GM21717 (cell line): Measurements from ENCODE around the gene GORAB.

Source experiments
- ATAC-seq: cut with Tn5 transposase; IDR thresholded peaks from one replicate; pipeline ENCODE4 v1.9.1; 2021; ENCODE audit warnings: mild to moderate bottlenecking, moderate library complexity; ENCODE audit not compliant: unreplicated experiment

The GORAB gene

DNA sequence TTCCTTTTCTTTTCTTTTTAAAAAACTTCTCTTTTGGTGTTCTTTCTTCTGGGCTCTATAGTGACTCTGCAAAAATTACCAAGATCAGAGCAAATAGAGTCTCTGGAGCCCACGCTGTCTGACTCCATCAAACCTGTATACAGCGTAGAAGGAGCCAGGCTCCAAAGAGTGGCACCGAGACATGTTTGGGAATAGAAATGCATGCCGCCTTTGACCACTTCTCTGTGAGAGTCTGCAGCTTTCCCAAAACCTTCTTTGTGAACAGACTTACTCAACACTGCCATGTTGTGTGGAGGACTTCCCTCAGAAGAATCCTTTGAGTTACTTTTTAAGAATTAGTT is 55.3 kb downstream of the GORAB start:
- ATAC-seq: no peak

DNA sequence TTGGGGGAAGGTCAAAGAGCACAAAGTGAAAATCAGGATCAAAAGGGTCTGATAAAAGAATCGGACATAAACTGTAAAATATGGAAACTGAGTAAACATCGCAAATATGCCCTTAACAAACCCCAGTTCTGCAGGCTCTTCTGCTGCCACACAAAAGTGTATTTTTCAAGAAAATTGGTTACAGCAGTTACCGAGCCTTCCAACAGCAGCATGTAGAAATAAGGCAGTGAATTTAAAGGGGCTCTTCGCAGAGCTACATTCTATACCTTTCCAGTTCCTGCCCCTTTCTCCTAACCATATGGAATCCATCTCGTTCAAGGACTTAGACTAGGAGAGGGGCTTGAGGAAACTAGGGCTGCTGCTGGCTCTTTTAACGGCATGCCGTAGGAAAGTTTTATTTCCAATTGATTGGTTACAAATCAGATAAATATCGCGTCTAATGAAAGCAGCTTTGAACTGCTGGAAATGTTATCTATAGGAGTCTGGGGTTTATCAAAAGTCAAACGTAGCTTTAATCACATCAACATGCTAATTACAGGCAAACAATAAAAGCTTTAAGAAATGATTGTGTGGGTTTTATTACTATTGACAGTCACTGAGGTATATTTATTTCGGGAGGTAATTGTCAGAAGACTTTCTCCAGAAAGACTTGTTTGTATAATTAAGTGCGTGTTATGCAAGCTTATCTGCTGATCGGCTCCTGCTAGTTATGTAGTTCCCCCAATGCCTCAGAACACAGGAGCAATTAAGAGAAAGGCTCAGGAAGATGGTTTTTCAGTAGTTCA is 59.1 kb downstream of the GORAB start:
- ATAC-seq: no peak

DNA sequence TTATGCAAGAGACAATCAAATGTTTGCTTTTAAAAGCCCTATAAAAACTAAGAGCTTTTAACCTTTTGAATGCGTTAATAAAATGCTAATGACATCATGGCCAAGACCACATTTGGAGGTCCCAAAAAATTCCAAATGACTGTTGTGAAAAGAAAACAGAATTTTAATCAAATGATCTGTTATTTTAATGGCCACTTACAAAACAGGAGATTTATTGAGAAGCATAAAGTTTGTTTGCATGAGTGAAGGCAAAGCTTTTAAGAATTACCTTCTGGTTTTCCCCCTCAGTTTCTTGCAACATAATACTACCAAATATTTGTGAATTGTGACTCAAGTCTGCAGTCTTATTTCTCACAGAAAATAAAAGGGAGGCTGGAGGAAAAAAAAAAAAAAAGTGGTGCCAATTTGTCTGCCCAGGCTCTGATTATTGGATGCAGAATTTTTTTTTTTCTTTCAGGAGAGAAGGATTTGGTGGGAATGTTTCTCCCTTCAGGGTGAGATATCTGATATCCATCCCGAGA is 60.7 kb downstream of the GORAB start:
- ATAC-seq: no peak

DNA sequence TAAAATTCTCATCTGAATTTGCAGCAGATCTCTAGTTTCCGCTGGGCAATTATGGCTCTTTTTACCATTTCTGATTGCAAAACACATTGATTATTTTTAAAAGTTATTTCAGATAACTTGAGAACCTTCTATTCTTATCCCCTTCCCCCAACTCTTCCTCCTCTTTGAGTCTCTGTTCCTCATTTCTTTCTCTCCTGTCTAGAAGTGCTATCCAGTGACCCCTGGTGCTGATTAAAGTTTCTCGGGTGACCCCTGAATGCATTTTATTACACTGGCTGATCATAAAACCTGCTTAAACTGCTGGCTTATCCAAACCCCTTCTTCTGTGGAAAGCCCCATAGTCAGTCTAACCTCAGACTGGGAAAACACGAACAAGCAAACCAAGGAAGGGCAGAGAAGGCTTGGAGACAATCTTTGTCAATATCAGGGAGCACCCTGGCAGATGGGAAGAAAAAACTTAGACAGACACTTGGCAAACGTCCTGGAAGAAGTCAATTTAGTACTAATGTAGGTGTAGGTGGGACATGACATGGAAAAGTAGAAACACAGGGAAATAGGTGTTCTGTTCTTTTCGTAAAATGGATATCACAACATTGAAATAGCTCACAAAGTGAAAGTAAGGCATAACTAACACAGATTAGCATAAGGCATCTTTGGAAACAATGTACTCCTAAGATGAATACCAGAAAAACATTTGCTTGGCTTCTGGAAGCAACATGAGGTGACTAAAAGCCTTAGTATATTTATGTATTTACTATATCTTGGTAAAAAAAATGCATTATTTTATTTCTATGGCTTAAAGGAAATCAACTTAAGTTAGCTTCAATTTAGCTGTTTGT is 61.4 kb downstream of the GORAB start:
- ATAC-seq: no peak

DNA sequence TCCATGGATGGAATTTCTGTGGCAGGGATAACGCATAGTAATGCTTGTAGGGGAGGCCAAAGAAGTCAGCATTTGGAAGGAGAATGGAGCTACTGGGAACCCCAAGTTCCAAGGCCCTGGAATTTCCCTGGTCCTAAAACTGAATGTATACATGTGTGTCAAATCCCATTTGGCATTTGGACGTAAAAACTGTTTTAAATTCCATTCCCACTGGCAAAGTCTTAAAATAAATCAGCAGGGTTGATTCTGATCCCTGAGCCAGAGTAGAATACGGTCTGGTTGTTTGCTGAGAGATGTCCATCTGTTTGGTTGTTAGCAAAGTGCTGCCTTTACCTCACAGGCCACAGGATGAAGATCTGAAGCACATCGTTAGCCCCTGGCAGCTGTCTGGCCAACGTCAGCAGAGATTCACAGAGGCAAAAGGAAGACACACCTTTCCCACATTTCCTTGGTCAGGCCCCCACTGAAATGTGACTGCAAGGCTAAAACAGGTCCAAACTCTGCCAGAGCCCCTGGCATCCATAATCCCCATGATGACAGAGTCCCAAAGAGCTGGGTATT is 62.2 kb downstream of the GORAB start:
- no peak for ATAC-seq

DNA sequence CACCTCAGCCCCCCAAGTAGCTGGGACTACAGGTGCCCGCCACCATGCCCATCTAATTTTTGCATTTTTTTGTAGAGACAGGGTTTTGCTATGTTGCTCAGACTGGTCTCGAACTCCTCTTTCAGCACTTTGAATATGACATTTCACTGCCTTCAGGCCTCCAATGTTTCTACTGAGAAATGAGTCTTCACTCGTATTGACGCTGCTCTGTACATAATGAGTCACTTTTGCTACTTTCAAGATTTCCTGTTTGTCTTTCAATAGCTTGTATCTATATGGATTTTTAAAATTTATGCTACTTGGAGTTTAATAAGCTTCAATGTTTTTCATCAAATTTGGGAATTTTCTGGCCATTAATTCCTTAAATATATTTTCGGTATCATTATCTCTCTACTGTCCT is 64.7 kb downstream of the GORAB start:
- no peak for ATAC-seq

DNA sequence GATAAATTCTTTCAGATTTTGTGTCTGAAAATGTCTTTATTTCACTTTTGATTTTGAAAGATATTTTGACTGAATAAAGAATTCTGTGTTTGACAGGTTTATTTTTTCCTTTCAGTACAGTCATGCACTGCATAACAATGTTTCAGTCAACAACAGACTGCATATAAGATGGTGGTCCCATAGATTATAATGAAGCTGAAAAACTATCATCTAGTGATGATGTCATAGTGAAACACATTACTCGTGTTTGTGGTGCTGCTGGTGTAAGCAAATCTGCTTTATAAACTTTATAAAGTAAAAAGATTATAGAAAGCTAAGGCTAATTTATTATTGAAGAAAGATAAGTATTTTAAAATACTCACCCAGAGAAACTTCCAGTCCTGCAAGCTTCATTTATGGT is 66.7 kb downstream of the GORAB start:
- ATAC-seq: no peak

DNA sequence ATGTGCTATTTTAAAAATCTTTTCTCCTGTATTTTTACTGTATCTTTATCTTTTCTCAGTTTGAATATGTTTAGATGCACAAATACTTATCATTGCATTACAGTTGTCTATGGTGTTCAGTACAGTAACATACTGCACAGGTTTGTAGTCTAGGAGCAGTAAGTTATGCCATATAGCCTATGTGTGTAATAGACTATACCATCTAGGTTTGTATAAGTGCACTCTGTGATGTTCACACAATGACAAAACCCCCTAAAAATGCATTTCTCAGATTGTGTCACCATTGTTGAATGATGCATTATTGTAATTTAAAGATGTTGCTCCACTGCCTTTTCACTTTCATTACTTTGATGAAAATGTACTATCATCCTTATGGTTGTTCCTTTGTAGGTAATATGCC is 67.1 kb downstream of the GORAB start:
- ATAC-seq: no peak

DNA sequence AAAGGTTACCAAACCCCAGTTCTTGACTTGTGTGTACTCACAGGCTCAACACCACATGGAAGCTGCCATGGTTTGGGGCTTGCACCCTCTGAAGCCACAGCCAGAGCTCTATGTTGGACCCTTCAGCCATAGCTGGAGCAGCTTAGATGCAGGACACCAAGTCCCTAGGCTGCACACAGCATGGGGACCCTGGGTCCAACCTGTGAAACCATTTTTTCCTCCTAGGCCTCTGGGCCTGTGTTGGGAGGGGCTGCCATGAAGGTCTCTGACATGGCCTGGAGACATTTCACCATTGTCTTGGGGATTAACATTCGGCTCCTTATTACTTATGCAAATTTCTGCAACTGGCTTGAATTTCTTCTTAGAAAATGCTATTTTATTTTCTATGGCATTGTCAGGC is 69.9 kb downstream of the GORAB start:
- ATAC-seq: no peak
